Skeletal muscle satellite cell (primary cell): ENCODE measurements around the gene ATAD3C. TPM values are rescaled to one million over a fixed set of nuclear protein-coding genes. Genes with fewer than 3 reads are reported as not detected.
"Not testable (repeated sequence)": the region's sequence is repeated elsewhere in the genome, so short reads cannot be mapped to it uniquely, and the experiment has no call there.

Experiments
- H3K27me3 ChIP-seq: 2 replicates; pipeline ENCODE4 v1.7.0; 2013; ENCODE audit warnings: low read length; ENCODE audit not compliant: control insufficient read depth, insufficient read depth
- H3K36me3 ChIP-seq: 2 replicates; pipeline ENCODE4 v1.7.0; 2013; ENCODE audit warnings: mild to moderate bottlenecking, control low read depth, low read length; ENCODE audit not compliant: insufficient read depth
- H3K4me1 ChIP-seq: 2 replicates; pipeline ENCODE4 v1.7.0; 2013; ENCODE audit warnings: low read length; ENCODE audit not compliant: control insufficient read depth, insufficient read depth
- H3K4me2 ChIP-seq: 2 replicates; pipeline ENCODE4 v1.7.0; 2013; ENCODE audit warnings: mild to moderate bottlenecking, low read length
- H3K4me3 ChIP-seq: 2 replicates; pipeline ENCODE4 v1.7.0; 2013; ENCODE audit warnings: low read length
- H3K9ac ChIP-seq: 2 replicates; pipeline ENCODE4 v1.7.0; 2013; ENCODE audit warnings: mild to moderate bottlenecking, low read depth, low read length, moderate library complexity
- H3K9me3 ChIP-seq: replicated peaks from 2 replicates; pipeline ENCODE4 v1.7.0; 2013; ENCODE audit warnings: mild to moderate bottlenecking, control low read depth, low read length
- total RNA-seq: library from RNA; depleted of rRNA; stranded (reverse); fragments of >200 nt; gene quantifications from 2 replicates; pipeline ENCODE4 v1.2.3, GENCODE V29; 2012; rRNA removed

The ATAD3C gene
- total RNA-seq: not detected in 2 replicates

GRCh38 chr1:1449099-1449739 is at the start of gene ATAD3C:
Gene ATAD3C (plus strand): TSS chr1:1449689. CDS start chr1:1450684, 995 bp downstream.
- Histone ChIP-seq H3K36me3 (no peaks in the 10 kb centered on the region), H3K4me2 (no peak within 1 kb of the TSS), H3K9ac (no peak within 1 kb of the TSS), H3K27me3 (peaks cover 16% of the 10 kb centered on the region), H3K4me3 (no peak within 1 kb of the TSS), H3K4me1 (no peaks in the 10 kb centered on the region), H3K9me3 (no peaks in the 10 kb centered on the region)

- Histone ChIP-seq H3K27me3 (no peaks in the 10 kb centered on the region), H3K9ac (peak overlapping the region; percentile 94), H3K36me3 (peaks cover 57% of the 10 kb centered on the region), H3K4me1 (peaks cover 36% of the 10 kb centered on the region), H3K4me3 (peak overlapping the region; percentile 87), H3K4me2 (peak overlapping the region; percentile 99), H3K9me3 (no peaks in the 10 kb centered on the region)
Observed at GRCh38 chr1:1399872-1400575, 49.5 kb upstream of the ATAD3C start.

GRCh38 chr1:1400576-1401456 is 48.7 kb upstream of the ATAD3C start:
- peak overlapping the region; percentile 94 for H3K9ac ChIP-seq
- peaks cover 57% of the 10 kb centered on the region for H3K36me3 ChIP-seq

GRCh38 chr1:1401457-1402010 is 48.0 kb upstream of the ATAD3C start:
- Histone ChIP-seq H3K36me3 (peaks cover 62% of the 10 kb centered on the region), H3K9me3 (no peaks in the 10 kb centered on the region), H3K9ac (no peak overlapping the region), H3K4me1 (peaks cover 46% of the 10 kb centered on the region), H3K4me2 (peak overlapping the region; percentile 99), H3K27me3 (no peaks in the 10 kb centered on the region), H3K4me3 (peak overlapping the region; percentile 87)

More at GRCh38 chr1:1400576-1401456, 48.7 kb upstream of the ATAD3C start:
- H3K27me3 ChIP-seq: no peaks in the 10 kb centered on the region
- peak overlapping the region; percentile 87 for H3K4me3 ChIP-seq
- H3K4me1 ChIP-seq: peaks cover 40% of the 10 kb centered on the region
- no peaks in the 10 kb centered on the region for H3K9me3 ChIP-seq
- H3K4me2 ChIP-seq: peak overlapping the region; percentile 99

GRCh38 chr1:1402072-1402900 is 47.2 kb upstream of the ATAD3C start:
- Histone ChIP-seq H3K36me3 (peaks cover 57% of the 10 kb centered on the region), H3K9ac (no peak overlapping the region), H3K27me3 (no peaks in the 10 kb centered on the region), H3K4me2 (no peak overlapping the region), H3K9me3 (no peaks in the 10 kb centered on the region), H3K4me3 (no peak overlapping the region), H3K4me1 (peaks cover 42% of the 10 kb centered on the region)

- not testable (repeated sequence) for H3K9ac ChIP-seq, H3K4me2 ChIP-seq, H3K27me3 ChIP-seq, H3K9me3 ChIP-seq, H3K4me3 ChIP-seq
- peaks cover 50% of the 10 kb centered on the region for H3K36me3 ChIP-seq
- H3K4me1 ChIP-seq: peaks cover 37% of the 10 kb centered on the region
Observed at GRCh38 chr1:1402901-1403392, 46.5 kb upstream of the ATAD3C start.

- no peak overlapping the region for H3K9ac ChIP-seq
- peaks cover 42% of the 10 kb centered on the region for H3K4me1 ChIP-seq
- no peaks in the 10 kb centered on the region for H3K9me3 ChIP-seq
- H3K4me2 ChIP-seq: no peak overlapping the region
- H3K27me3 ChIP-seq: no peaks in the 10 kb centered on the region
- no peak overlapping the region for H3K4me3 ChIP-seq
- H3K36me3 ChIP-seq: peaks cover 49% of the 10 kb centered on the region
Observed at GRCh38 chr1:1403653-1404052, 45.8 kb upstream of the ATAD3C start.

GRCh38 chr1:1406101-1406820 is 43.2 kb upstream of the ATAD3C start:
- peaks cover 40% of the 10 kb centered on the region for H3K36me3 ChIP-seq
- peak overlapping the region; percentile 98 for H3K4me3 ChIP-seq
- peak overlapping the region; percentile 99 for H3K9ac ChIP-seq
- peaks cover 29% of the 10 kb centered on the region for H3K4me1 ChIP-seq
- H3K9me3 ChIP-seq: no peaks in the 10 kb centered on the region
- no peaks in the 10 kb centered on the region for H3K27me3 ChIP-seq
- peak overlapping the region; percentile 96 for H3K4me2 ChIP-seq

GRCh38 chr1:1406821-1407635 is 42.5 kb upstream of the ATAD3C start, which contains the start of gene MRPL20:
Gene MRPL20 (minus strand): TSS chr1:1407293. CDS start chr1:1407217, 76 bp downstream.
- H3K9ac ChIP-seq: peak within 1 kb of the TSS; percentile 99
- no peaks in the 10 kb centered on the region for H3K27me3 ChIP-seq
- H3K4me3 ChIP-seq: peak within 1 kb of the TSS; percentile 98
- H3K4me1 ChIP-seq: peaks cover 23% of the 10 kb centered on the region
- peak within 1 kb of the TSS; percentile 96 for H3K4me2 ChIP-seq
- H3K36me3 ChIP-seq: peaks cover 33% of the 10 kb centered on the region
- H3K9me3 ChIP-seq: no peaks in the 10 kb centered on the region
